ENCODE data around the gene PSG1. TPM values are rescaled to one million over a fixed set of nuclear protein-coding genes. Genes with fewer than 3 reads are reported as not detected.
"Not testable (repeated sequence)": the region's sequence is repeated elsewhere in the genome, so short reads cannot be mapped to it uniquely, and the experiment has no call there.

PSG1 gene
- total RNA-seq = not detected

- Mint-ChIP-seq H3K4me3 (no peak within 1 kb of the TSS), H3K27ac (no peak within 1 kb of the TSS), H3K9me3 (peaks cover 2% of the 10 kb centered on the region), H3K36me3 (ENCODE audit: low read depth) (no peaks in the 10 kb centered on the region), H3K27me3 (ENCODE audit: low read depth) (peaks cover 14% of the 10 kb centered on the region), H3K4me1 (ENCODE audit: low read depth) (no peaks in the 10 kb centered on the region)
- intact Hi-C loops (cut with micrococcal nuclease) = no loop called here
- no peak for DNase-seq
- CTCF ChIA-PET = no interaction called here
Measured at GRCh38 chr19:42879613-42880012, at the start of gene PSG1. PSG1 (minus strand) TSS chr19:42879713; CDS start chr19:42879581, 132 bp downstream.

- intact Hi-C loops (cut with micrococcal nuclease) = no loop called here
- Mint-ChIP-seq H3K4me1 (ENCODE audit: low read depth) (no peaks in the 10 kb centered on the region), H3K27me3 (ENCODE audit: low read depth) (peaks cover 6% of the 10 kb centered on the region)
Measured at GRCh38 chr19:42928896-42929295, 49.4 kb upstream of the PSG1 start.

GRCh38 chr19:42926781-42927180, 47.3 kb upstream of the PSG1 start:
- CTCF ChIA-PET = no interaction called here
- no peaks in the 10 kb centered on the region for H3K9me3 Mint-ChIP-seq
- no peaks in the 10 kb centered on the region for H3K4me1 Mint-ChIP-seq (ENCODE audit: low read depth)
- no peak overlapping the region for H3K27ac Mint-ChIP-seq
- no peak for DNase-seq
- intact Hi-C loops (cut with micrococcal nuclease) = no loop called here
- no peaks in the 10 kb centered on the region for H3K36me3 Mint-ChIP-seq (ENCODE audit: low read depth)
- no peak overlapping the region for H3K4me3 Mint-ChIP-seq
- peaks cover 10% of the 10 kb centered on the region for H3K27me3 Mint-ChIP-seq (ENCODE audit: low read depth)

More at GRCh38 chr19:42928896-42929295, 49.4 kb upstream of the PSG1 start:
- H3K9me3 Mint-ChIP-seq = no peaks in the 10 kb centered on the region
- CTCF ChIA-PET = no interaction called here
- no peaks in the 10 kb centered on the region for H3K36me3 Mint-ChIP-seq (ENCODE audit: low read depth)
- DNase-seq = no peak
- H3K27ac Mint-ChIP-seq = no peak overlapping the region
- H3K4me3 Mint-ChIP-seq = no peak overlapping the region

- intact Hi-C loops (cut with micrococcal nuclease); H3K9me3 Mint-ChIP-seq; H3K4me1 Mint-ChIP-seq (ENCODE audit: low read depth); H3K36me3 Mint-ChIP-seq (ENCODE audit: low read depth); H3K4me3 Mint-ChIP-seq; H3K27ac Mint-ChIP-seq: not testable (repeated sequence)
- DNase-seq = peak; percentile 47
- H3K27me3 Mint-ChIP-seq (ENCODE audit: low read depth) = peaks cover 10% of the 10 kb centered on the region
- CTCF ChIA-PET = interaction anchor here (0.6 kb wide), 1 partner anchor 138 kb away, joined by 3 read pairs; no protein-coding TSS in a partner anchor
Measured at GRCh38 chr19:42923106-42923505, 43.6 kb upstream of the PSG1 start.

GRCh38 chr19:42920971-42921370, 41.5 kb upstream of the PSG1 start:
- H3K36me3 Mint-ChIP-seq (ENCODE audit: low read depth); H3K27ac Mint-ChIP-seq; H3K27me3 Mint-ChIP-seq (ENCODE audit: low read depth); H3K9me3 Mint-ChIP-seq; H3K4me3 Mint-ChIP-seq; CTCF ChIA-PET; intact Hi-C loops (cut with micrococcal nuclease); DNase-seq; H3K4me1 Mint-ChIP-seq (ENCODE audit: low read depth): not testable (repeated sequence)

- Mint-ChIP-seq H3K27me3 (ENCODE audit: low read depth) (peaks cover 7% of the 10 kb centered on the region), H3K9me3 (no peaks in the 10 kb centered on the region), H3K4me3 (no peak overlapping the region), H3K27ac (no peak overlapping the region), H3K36me3 (ENCODE audit: low read depth) (no peaks in the 10 kb centered on the region), H3K4me1 (ENCODE audit: low read depth) (no peaks in the 10 kb centered on the region)
- CTCF ChIA-PET = interaction anchor here (0.6 kb wide), 1 partner anchor 29 kb away, joined by 3 read pairs; no protein-coding TSS in a partner anchor
- intact Hi-C loops (cut with micrococcal nuclease) = no loop called here
- DNase-seq = no peak
Measured at GRCh38 chr19:42919757-42920079, 40.2 kb upstream of the PSG1 start.

- H3K27ac Mint-ChIP-seq; H3K4me3 Mint-ChIP-seq; DNase-seq; H3K9me3 Mint-ChIP-seq; H3K36me3 Mint-ChIP-seq (ENCODE audit: low read depth); H3K27me3 Mint-ChIP-seq (ENCODE audit: low read depth); H3K4me1 Mint-ChIP-seq (ENCODE audit: low read depth); intact Hi-C loops (cut with micrococcal nuclease): not testable (repeated sequence)
- CTCF ChIA-PET = interaction anchor here (0.6 kb wide), 1 partner anchor 28 kb away, joined by 3 read pairs; no protein-coding TSS in a partner anchor
Measured at GRCh38 chr19:42919070-42919756, 39.7 kb upstream of the PSG1 start.

GRCh38 chr19:42918377-42919069, 39.0 kb upstream of the PSG1 start:
- H3K27me3 Mint-ChIP-seq (ENCODE audit: low read depth); intact Hi-C loops (cut with micrococcal nuclease); H3K9me3 Mint-ChIP-seq; H3K4me3 Mint-ChIP-seq; H3K4me1 Mint-ChIP-seq (ENCODE audit: low read depth); DNase-seq; H3K36me3 Mint-ChIP-seq (ENCODE audit: low read depth); H3K27ac Mint-ChIP-seq; CTCF ChIA-PET: not testable (repeated sequence)

- H3K27me3 Mint-ChIP-seq (ENCODE audit: low read depth); H3K36me3 Mint-ChIP-seq (ENCODE audit: low read depth); intact Hi-C loops (cut with micrococcal nuclease); H3K4me1 Mint-ChIP-seq (ENCODE audit: low read depth); H3K9me3 Mint-ChIP-seq; H3K4me3 Mint-ChIP-seq; CTCF ChIA-PET; H3K27ac Mint-ChIP-seq; DNase-seq: not testable (repeated sequence)
Measured at GRCh38 chr19:42917634-42918033, 38.1 kb upstream of the PSG1 start, which contains the start of gene PSG6. PSG6 (minus strand) TSS chr19:42917894; CDS start chr19:42917792, 102 bp downstream.

- H3K27me3 Mint-ChIP-seq (ENCODE audit: low read depth); H3K4me3 Mint-ChIP-seq; H3K4me1 Mint-ChIP-seq (ENCODE audit: low read depth); DNase-seq; H3K9me3 Mint-ChIP-seq; H3K36me3 Mint-ChIP-seq (ENCODE audit: low read depth); intact Hi-C loops (cut with micrococcal nuclease); CTCF ChIA-PET; H3K27ac Mint-ChIP-seq: not testable (repeated sequence)
Measured at GRCh38 chr19:42916931-42917330, 37.4 kb upstream of the PSG1 start.

GRCh38 chr19:42913516-42913915, 34.0 kb upstream of the PSG1 start:
- H3K4me3 Mint-ChIP-seq; H3K9me3 Mint-ChIP-seq; CTCF ChIA-PET; H3K27ac Mint-ChIP-seq; H3K36me3 Mint-ChIP-seq (ENCODE audit: low read depth); H3K27me3 Mint-ChIP-seq (ENCODE audit: low read depth); H3K4me1 Mint-ChIP-seq (ENCODE audit: low read depth); DNase-seq; intact Hi-C loops (cut with micrococcal nuclease): not testable (repeated sequence)

- H3K4me3 Mint-ChIP-seq; H3K27me3 Mint-ChIP-seq (ENCODE audit: low read depth); H3K9me3 Mint-ChIP-seq; CTCF ChIA-PET; DNase-seq; intact Hi-C loops (cut with micrococcal nuclease); H3K27ac Mint-ChIP-seq; H3K36me3 Mint-ChIP-seq (ENCODE audit: low read depth); H3K4me1 Mint-ChIP-seq (ENCODE audit: low read depth): not testable (repeated sequence)
Measured at GRCh38 chr19:42912941-42913340, 33.4 kb upstream of the PSG1 start.

GRCh38 chr19:42911731-42912130, 32.2 kb upstream of the PSG1 start:
- H3K9me3 Mint-ChIP-seq; DNase-seq; CTCF ChIA-PET; H3K27me3 Mint-ChIP-seq (ENCODE audit: low read depth); H3K4me1 Mint-ChIP-seq (ENCODE audit: low read depth); intact Hi-C loops (cut with micrococcal nuclease); H3K36me3 Mint-ChIP-seq (ENCODE audit: low read depth); H3K27ac Mint-ChIP-seq; H3K4me3 Mint-ChIP-seq: not testable (repeated sequence)
